ENCODE results near the gene MGMT. TPM values are rescaled to one million over a fixed set of nuclear protein-coding genes. Genes with fewer than 3 reads are reported as not detected.

MGMT gene
- total and polyA plus RNA-seq, 7 donors: 4.2 to 13.3 (median 7.5) TPM

GRCh38 chr10:129564923-129565322 is 97.9 kb downstream of the MGMT start:
- no peak for DNase-seq
- Histone ChIP-seq H3K4me1 (no peaks in the 10 kb centered on the region), H3K36me3 (ENCODE audit: insufficient read depth in 1 of 2, low read depth in 1 of 2) (no peaks in the 10 kb centered on the region), H3K4me3 (no peak overlapping the region), H3K27me3 (ENCODE audit: insufficient read depth in 3 of 3, low read length in 2 of 3) (no peaks in the 10 kb centered on the region), H3K9me3 (no peaks in the 10 kb centered on the region), H3K27ac (no peak overlapping the region)
- TF ChIP-seq CTCF (IDR thresholded peaks at IDR 0.05): no peak
- ATAC-seq: no peak
- 95 to 97% (median 96%) methylated on average over 19 of the region's 19 CpGs for WGBS, 3 donors
- intact Hi-C loops (cut with DNase I): loop anchor here in 1 of 2 donors (5.0 kb wide), 1 partner anchor 348 kb away; no protein-coding TSS in a partner anchor

- H3K36me3 ChIP-seq (ENCODE audit: insufficient read depth in 1 of 2, low read depth in 1 of 2): no peaks in the 10 kb centered on the region
- DNase-seq (no peak), ATAC-seq (peak in 1 of 4 donors; percentile 46)
- H3K27ac ChIP-seq: no peak overlapping the region
- H3K4me3 ChIP-seq: no peak overlapping the region
- H3K9me3 ChIP-seq: no peaks in the 10 kb centered on the region
- 66 to 77% (median 72%) methylated on average over 16 of the region's 16 CpGs for WGBS, 3 donors
- no peaks in the 10 kb centered on the region for H3K27me3 ChIP-seq (ENCODE audit: insufficient read depth in 3 of 3, low read length in 2 of 3)
- intact Hi-C loops (cut with DNase I): no loop called here
- TF ChIP-seq CTCF (IDR thresholded peaks at IDR 0.05): no peak
- no peaks in the 10 kb centered on the region for H3K4me1 ChIP-seq
Observed at GRCh38 chr10:129568583-129569344, 101.7 kb downstream of the MGMT start.

GRCh38 chr10:129570185-129570584 is 103.1 kb downstream of the MGMT start:
- no peak for TF ChIP-seq CTCF (IDR thresholded peaks at IDR 0.05)
- Histone ChIP-seq H3K9me3 (no peaks in the 10 kb centered on the region), H3K36me3 (ENCODE audit: insufficient read depth in 1 of 2, low read depth in 1 of 2) (no peaks in the 10 kb centered on the region), H3K27ac (no peak overlapping the region), H3K4me1 (no peaks in the 10 kb centered on the region), H3K4me3 (no peak overlapping the region), H3K27me3 (ENCODE audit: insufficient read depth in 3 of 3, low read length in 2 of 3) (no peaks in the 10 kb centered on the region)
- no peak for DNase-seq
- 91 to 96% (median 95%) methylated on average over 11 of the region's 11 CpGs for WGBS, 3 donors
- ATAC-seq: no peak
- intact Hi-C loops (cut with DNase I): no loop called here

GRCh38 chr10:129579228-129579627 is 112.2 kb downstream of the MGMT start:
- Histone ChIP-seq H3K9me3 (no peaks in the 10 kb centered on the region), H3K27ac (no peak overlapping the region), H3K27me3 (ENCODE audit: insufficient read depth in 3 of 3, low read length in 2 of 3) (peaks cover 0 to 2% (median 0%) of the 10 kb centered on the region in 3 donors), H3K36me3 (ENCODE audit: insufficient read depth in 1 of 2, low read depth in 1 of 2) (no peaks in the 10 kb centered on the region), H3K4me1 (no peaks in the 10 kb centered on the region), H3K4me3 (no peak overlapping the region)
- TF ChIP-seq CTCF (IDR thresholded peaks at IDR 0.05): no peak
- intact Hi-C loops (cut with DNase I): no loop called here
- DNase-seq (no peak), ATAC-seq (no peak)
- WGBS, 3 donors: 83 to 93% (median 89%) methylated on average over 12 of the region's 12 CpGs
